ENCODE measurements around the gene MCM7.
A peak's percentile ranks its signal among the peaks of the same experiment; 100 is the strongest.

Gene MCM7

GRCh38 chr7:100071018-100071723, 30.0 kb downstream of the MCM7 start:
- no peak for DNase-seq (ENCODE audit: low read depth, low spot score)

- DNase-seq (ENCODE audit: low read depth, low spot score) = no peak
Observed at GRCh38 chr7:100069991-100070390, 31.2 kb downstream of the MCM7 start.

GRCh38 chr7:100066953-100067352, 34.2 kb downstream of the MCM7 start:
- DNase-seq (ENCODE audit: low read depth, low spot score) = no peak

- peak; percentile 49 for DNase-seq (ENCODE audit: low read depth, low spot score)
Observed at GRCh38 chr7:100065452-100066186, 35.6 kb downstream of the MCM7 start.

- no peak for DNase-seq (ENCODE audit: low read depth, low spot score)
Observed at GRCh38 chr7:100064162-100064561, 37.0 kb downstream of the MCM7 start.

GRCh38 chr7:100063376-100063775, 37.8 kb downstream of the MCM7 start:
- no peak for DNase-seq (ENCODE audit: low read depth, low spot score)

GRCh38 chr7:100061518-100062193, 39.5 kb downstream of the MCM7 start:
- DNase-seq (ENCODE audit: low read depth, low spot score) = no peak

- no peak for DNase-seq (ENCODE audit: low read depth, low spot score)
Observed at GRCh38 chr7:100059251-100059739, 41.9 kb downstream of the MCM7 start.

- no peak for DNase-seq (ENCODE audit: low read depth, low spot score)
Observed at GRCh38 chr7:100057006-100057405, 44.2 kb downstream of the MCM7 start.

- peak; percentile 32 for DNase-seq (ENCODE audit: low read depth, low spot score)
Observed at GRCh38 chr7:100053215-100053614, 48.0 kb downstream of the MCM7 start.

- no peak for DNase-seq (ENCODE audit: low read depth, low spot score)
Observed at GRCh38 chr7:100051611-100052010, 49.6 kb downstream of the MCM7 start.

- peak; percentile 93 for DNase-seq (ENCODE audit: low read depth, low spot score)
Observed at GRCh38 chr7:100049441-100050291, 51.5 kb downstream of the MCM7 start, which contains the start of gene ZSCAN21. Gene ZSCAN21 (plus strand): TSS chr7:100049774. CDS start chr7:100057007, 7,233 bp downstream.

- no peak for DNase-seq (ENCODE audit: low read depth, low spot score)
Observed at GRCh38 chr7:100048680-100049079, 52.5 kb downstream of the MCM7 start.

- no peak for DNase-seq (ENCODE audit: low read depth, low spot score)
Observed at GRCh38 chr7:100044718-100045117, 56.5 kb downstream of the MCM7 start.

Data from ELF-1 (cell line).